Activated gamma-delta T cell treated with Interleukin-2 at 50 U/mL for 16 hours (primary cell): ENCODE measurements around the gene TTC16.

Experiments
- DNase-seq: peaks from one replicate; pipeline ENCODE4 v3.0.0-alpha.2; 2020

Gene TTC16

GRCh38 chr9:127715470-127716337 lies at the start of gene TTC16, which contains the start of gene PTRH1:
Gene TTC16, plus strand, starts transcription at chr9:127716079. Its CDS starts 67 bp downstream, at chr9:127716146.
Gene PTRH1, minus strand, starts transcription at chr9:127715663. Its CDS starts 24 bp downstream, at chr9:127715639.
- DNase-seq: peak; percentile 97

- no peak for DNase-seq
These were observed 48.6 kb upstream of the TTC16 start for GRCh38 chr9:127667127-127667844.

GRCh38 chr9:127667906-127668305 lies 48.0 kb upstream of the TTC16 start:
- DNase-seq: no peak

GRCh38 chr9:127673234-127673633 lies 42.6 kb upstream of the TTC16 start:
- no peak for DNase-seq

GRCh38 chr9:127676638-127677037 lies 39.2 kb upstream of the TTC16 start:
- no peak for DNase-seq

GRCh38 chr9:127679506-127679905 lies 36.4 kb upstream of the TTC16 start:
- DNase-seq: no peak

- DNase-seq: no peak
These were observed 35.7 kb upstream of the TTC16 start for GRCh38 chr9:127680226-127680625.

- DNase-seq: no peak
These were observed 35.0 kb upstream of the TTC16 start for GRCh38 chr9:127680846-127681245.

- no peak for DNase-seq
These were observed 33.3 kb upstream of the TTC16 start for GRCh38 chr9:127682351-127683136.

- DNase-seq: no peak
These were observed 32.2 kb upstream of the TTC16 start for GRCh38 chr9:127683723-127684122.

GRCh38 chr9:127684576-127684975 lies 31.3 kb upstream of the TTC16 start:
- DNase-seq: no peak

GRCh38 chr9:127686461-127687393 lies 29.2 kb upstream of the TTC16 start:
- no peak for DNase-seq

- no peak for DNase-seq
These were observed 26.4 kb upstream of the TTC16 start for GRCh38 chr9:127689329-127690000.

- no peak for DNase-seq
These were observed 25.1 kb upstream of the TTC16 start for GRCh38 chr9:127690735-127691134.

- no peak for DNase-seq
These were observed 23.8 kb upstream of the TTC16 start for GRCh38 chr9:127692071-127692470.

GRCh38 chr9:127693143-127693542 lies 22.7 kb upstream of the TTC16 start:
- DNase-seq: no peak

GRCh38 chr9:127693697-127694096 lies 22.2 kb upstream of the TTC16 start:
- DNase-seq: no peak

- DNase-seq: no peak
These were observed 20.8 kb upstream of the TTC16 start for GRCh38 chr9:127694890-127695720.

- DNase-seq: no peak
These were observed 18.3 kb upstream of the TTC16 start for GRCh38 chr9:127697575-127697974.

GRCh38 chr9:127698386-127698785 lies 17.5 kb upstream of the TTC16 start:
- DNase-seq: no peak
